Esophagus muscularis mucosa (tissue), 4 donors: Measurements from ENCODE around the gene SPPL2B.

Experiments used
- CTCF ChIP-seq, 3 experiments: fragments of 200-600 bp in 2 of 3; fragments of 450-650 bp in 1 of 3; sonication (generic) in 2 of 3; IDR thresholded peaks; one replicate each; pipeline ENCODE4 v1.5.1; 2017 to 2019; ENCODE audit warnings: antibody characterized with exemption in 3 of 3, mild to moderate bottlenecking in 2 of 3, moderate library complexity in 1 of 3
- EP300 ChIP-seq: sonication (generic); formaldehyde crosslinking; IDR thresholded peaks from one replicate; pipeline ENCODE4 v1.6.1; 2017; ENCODE audit warnings: antibody characterized with exemption
- POLR2A ChIP-seq: fragments of 450-650 bp; IDR thresholded peaks from one replicate; pipeline ENCODE4 v1.6.1; 2017; ENCODE audit warnings: antibody characterized with exemption, moderate library complexity, mild to moderate bottlenecking, low read depth
- POLR2AphosphoS5 ChIP-seq, 2 donors: sonication (generic); formaldehyde crosslinking; IDR thresholded peaks; one replicate each; pipeline ENCODE4 v1.6.1; 2017; ENCODE audit warnings: antibody characterized with exemption in 2 of 2

GRCh38 chr19:2361246-2362045, 33.0 kb downstream of the SPPL2B start:
- TF ChIP-seq POLR2A (no peak), CTCF (IDR thresholded peaks at IDR 0.05) (no peak), EP300 (no peak), POLR2AphosphoS5 (IDR thresholded peaks at IDR 0.05) (no peak)
